K562 (cell line): Measurements from ENCODE around the gene LY6G5B. TPM values are rescaled to one million over a fixed set of nuclear protein-coding genes. Genes with fewer than 3 reads are reported as not detected.
A peak's percentile ranks its signal among the peaks of the same experiment; 100 is the strongest.

Source experiments
- CEBPG ChIP-seq, 3 experiments: fragments of 200-800 bp in 1 of 3; sonication (Bioruptor generic) in 1 of 3; sonication (generic) in 1 of 3; formaldehyde crosslinking in 1 of 3; IDR thresholded peaks in 2 of 3; conservative IDR thresholded peaks in 1 of 3; 2 replicates each; pipeline versions ENCODE4 v1.6.1 to v1.8.0; 2016 to 2022; ENCODE audit warnings: missing compliant biosample characterization in 2 of 3, missing genetic modification characterization in 2 of 3, mild to moderate bottlenecking in 1 of 3, missing genetic modification reagents in 1 of 3
- E2F3 ChIP-seq: fragments of 250-450 bp; sonication (Bioruptor Pico); IDR thresholded peaks from 2 replicates; pipeline ENCODE4 v1.4.0; 2020; ENCODE audit warnings: mild to moderate bottlenecking
- ELF1 ChIP-seq: fragments of 200-800 bp; sonication (Bioruptor generic); IDR thresholded peaks from 2 replicates; pipeline ENCODE4 v1.6.1; 2016; ENCODE audit warnings: missing genetic modification characterization, missing compliant biosample characterization
- MAZ ChIP-seq, 2 experiments: fragments of 450-650 bp in 1 of 2; sonication (generic) in 1 of 2; formaldehyde crosslinking; IDR thresholded peaks in 1 of 2; conservative IDR thresholded peaks in 1 of 2; 2 replicates each; pipeline versions ENCODE4 v1.4.0 to v1.5.0; 2020; ENCODE audit warnings: mild to moderate bottlenecking in 1 of 2, missing genetic modification reagents in 1 of 2
- MBD2 ChIP-seq: sonication (generic); IDR thresholded peaks from 2 replicates; pipeline ENCODE4 v1.6.1; 2016; ENCODE audit warnings: low read depth, borderline replicate concordance
- RFX7 ChIP-seq: fragments of 250-450 bp; sonication (Bioruptor Pico); IDR thresholded peaks from 2 replicates; pipeline ENCODE4 v1.5.1; 2021; ENCODE audit warnings: mild to moderate bottlenecking
- STAT5B ChIP-seq: fragments of 250-450 bp; sonication (Bioruptor Pico); IDR thresholded peaks from 2 replicates; pipeline ENCODE4 v1.8.0; 2021; ENCODE audit warnings: mild to moderate bottlenecking, inconsistent platforms
- TRIM24 ChIP-seq, 2 experiments: fragments of 450-650 bp; IDR thresholded peaks; 2 replicates each; pipeline ENCODE4 v1.6.1; 2016
- ZBTB5 ChIP-seq: fragments of 450-650 bp; IDR thresholded peaks from 2 replicates; pipeline ENCODE4 v1.6.1; 2017; ENCODE audit warnings: antibody characterized with exemption
- ZKSCAN1 ChIP-seq: fragments of 150-350 bp; IDR thresholded peaks from 2 replicates; pipeline ENCODE4 v1.6.1; 2016; ENCODE audit warnings: low read depth, low read length
- ZNF274 ChIP-seq: IDR thresholded peaks from 2 replicates; pipeline ENCODE4 v1.6.1; 2011; ENCODE audit warnings: low read depth, mild to moderate bottlenecking, low read length, moderate library complexity, borderline replicate concordance
- ZNF699 ChIP-seq: fragments of 250-450 bp; sonication (Bioruptor Pico); IDR thresholded peaks from 2 replicates; pipeline ENCODE4 v1.8.0; 2021; ENCODE audit warnings: mild to moderate bottlenecking, moderate library complexity; ENCODE audit not compliant: insufficient replicate concordance
- ZNF780A ChIP-seq: fragments of 250-450 bp; sonication (Bioruptor Pico); IDR thresholded peaks from 2 replicates; pipeline ENCODE4 v1.5.0; 2021; ENCODE audit warnings: mild to moderate bottlenecking
- polyA plus RNA-seq, 8 experiments: library from polyadenylated mRNA; depleted of rRNA in 4 of 8; stranded (reverse) in 5 of 8; unstranded in 3 of 8; fragments of >200 nt; fragmentation: Nextera tagmentation in 2 of 8; fragmentation: Illumina TruSeq in 1 of 8; extraction: Ambion mirVana in 2 of 8; extraction: Trizol in 1 of 8; gene quantifications; 2 replicates each; pipeline versions ENCODE4 v1.2.1 to v1.2.3, GENCODE V29; 2011 to 2014; ENCODE audit warnings: inconsistent platforms in 1 of 8, missing spikeins in 1 of 8
- total RNA-seq, 7 experiments: library from RNA; depleted of rRNA in 6 of 7; stranded (reverse); fragments of >200 nt in 6 of 7; fragmentation: Illumina TruSeq in 2 of 7; extraction: Trizol in 2 of 7; gene quantifications; 2 replicates each; pipeline versions ENCODE4 v1.2.1 to v1.2.3, GENCODE V29; 2011 to 2021; ENCODE audit warnings: low replicate concordance in 1 of 7
- TF ChIP-seq, protein P1 (sequence below): fragments of 150-350 bp; IDR thresholded peaks from 2 replicates; pipeline ENCODE4 v1.6.1; 2014; ENCODE audit warnings: low read depth, mild to moderate bottlenecking, low read length, borderline replicate concordance
- TF ChIP-seq, protein P2 (sequence below): fragments of 250-450 bp; sonication (Bioruptor Pico); IDR thresholded peaks from 2 replicates; pipeline ENCODE4 v1.5.0; 2020; ENCODE audit warnings: mild to moderate bottlenecking, borderline replicate concordance
- TF ChIP-seq, protein P3 (sequence below): fragments of 150-350 bp; conservative IDR thresholded peaks from 2 replicates; pipeline ENCODE4 v1.6.1; 2014; ENCODE audit warnings: low read length
- TF ChIP-seq, protein P4 (sequence below): fragments of 250-450 bp; sonication (Bioruptor Pico); IDR thresholded peaks from 2 replicates; pipeline ENCODE4 v1.6.1; 2021; ENCODE audit warnings: mild to moderate bottlenecking

LY6G5B gene
- total and polyA plus RNA-seq, 9 of the 15 experiments (the other 6 are each of a cell fraction or from before 2014, with no cell fraction given), result 6.0 to 27.0 (median 7.5) TPM

GRCh38 chr6:31676904-31677303, 7.1 kb downstream of the LY6G5B start (continued):
- TF ChIP-seq, protein P1, sequence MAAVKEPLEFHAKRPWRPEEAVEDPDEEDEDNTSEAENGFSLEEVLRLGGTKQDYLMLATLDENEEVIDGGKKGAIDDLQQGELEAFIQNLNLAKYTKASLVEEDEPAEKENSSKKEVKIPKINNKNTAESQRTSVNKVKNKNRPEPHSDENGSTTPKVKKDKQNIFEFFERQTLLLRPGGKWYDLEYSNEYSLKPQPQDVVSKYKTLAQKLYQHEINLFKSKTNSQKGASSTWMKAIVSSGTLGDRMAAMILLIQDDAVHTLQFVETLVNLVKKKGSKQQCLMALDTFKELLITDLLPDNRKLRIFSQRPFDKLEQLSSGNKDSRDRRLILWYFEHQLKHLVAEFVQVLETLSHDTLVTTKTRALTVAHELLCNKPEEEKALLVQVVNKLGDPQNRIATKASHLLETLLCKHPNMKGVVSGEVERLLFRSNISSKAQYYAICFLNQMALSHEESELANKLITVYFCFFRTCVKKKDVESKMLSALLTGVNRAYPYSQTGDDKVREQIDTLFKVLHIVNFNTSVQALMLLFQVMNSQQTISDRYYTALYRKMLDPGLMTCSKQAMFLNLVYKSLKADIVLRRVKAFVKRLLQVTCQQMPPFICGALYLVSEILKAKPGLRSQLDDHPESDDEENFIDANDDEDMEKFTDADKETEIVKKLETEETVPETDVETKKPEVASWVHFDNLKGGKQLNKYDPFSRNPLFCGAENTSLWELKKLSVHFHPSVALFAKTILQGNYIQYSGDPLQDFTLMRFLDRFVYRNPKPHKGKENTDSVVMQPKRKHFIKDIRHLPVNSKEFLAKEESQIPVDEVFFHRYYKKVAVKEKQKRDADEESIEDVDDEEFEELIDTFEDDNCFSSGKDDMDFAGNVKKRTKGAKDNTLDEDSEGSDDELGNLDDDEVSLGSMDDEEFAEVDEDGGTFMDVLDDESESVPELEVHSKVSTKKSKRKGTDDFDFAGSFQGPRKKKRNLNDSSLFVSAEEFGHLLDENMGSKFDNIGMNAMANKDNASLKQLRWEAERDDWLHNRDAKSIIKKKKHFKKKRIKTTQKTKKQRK, result no peak
- no peak for TF ChIP-seq ZNF780A (CRISPR knock-in tag)
- TF ChIP-seq ELF1 (tag), result peak; percentile 71; the same call in 1 of the 2 replicates
- TF ChIP-seq ZKSCAN1, result no peak
- TF ChIP-seq MAZ (CRISPR knock-in tag; conservative IDR thresholded peaks at IDR 0.05 in 1 of 2, IDR thresholded peaks at IDR 0.05 in 1 of 2), result 0 out of 4 replicates have a peak, but pooled peaks of 1 of the 2 experiments have one; percentile 27
- no peak for TF ChIP-seq ZNF699 (CRISPR knock-in tag)
- TF ChIP-seq MBD2, result no peak
- TF ChIP-seq ZNF274, result no peak
- TF ChIP-seq, protein P2, sequence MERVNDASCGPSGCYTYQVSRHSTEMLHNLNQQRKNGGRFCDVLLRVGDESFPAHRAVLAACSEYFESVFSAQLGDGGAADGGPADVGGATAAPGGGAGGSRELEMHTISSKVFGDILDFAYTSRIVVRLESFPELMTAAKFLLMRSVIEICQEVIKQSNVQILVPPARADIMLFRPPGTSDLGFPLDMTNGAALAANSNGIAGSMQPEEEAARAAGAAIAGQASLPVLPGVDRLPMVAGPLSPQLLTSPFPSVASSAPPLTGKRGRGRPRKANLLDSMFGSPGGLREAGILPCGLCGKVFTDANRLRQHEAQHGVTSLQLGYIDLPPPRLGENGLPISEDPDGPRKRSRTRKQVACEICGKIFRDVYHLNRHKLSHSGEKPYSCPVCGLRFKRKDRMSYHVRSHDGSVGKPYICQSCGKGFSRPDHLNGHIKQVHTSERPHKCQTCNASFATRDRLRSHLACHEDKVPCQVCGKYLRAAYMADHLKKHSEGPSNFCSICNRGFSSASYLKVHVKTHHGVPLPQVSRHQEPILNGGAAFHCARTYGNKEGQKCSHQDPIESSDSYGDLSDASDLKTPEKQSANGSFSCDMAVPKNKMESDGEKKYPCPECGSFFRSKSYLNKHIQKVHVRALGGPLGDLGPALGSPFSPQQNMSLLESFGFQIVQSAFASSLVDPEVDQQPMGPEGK (CRISPR knock-in tag), result no peak
- 0 out of 4 replicates have a peak, but pooled peaks of 1 of the 2 experiments have one; percentile 29 for TF ChIP-seq TRIM24 (IDR thresholded peaks at IDR 0.05)
- TF ChIP-seq E2F3 (CRISPR knock-in tag), result 0 out of 2 replicates have a peak, but pooled peaks have one; percentile 17
- no peak for TF ChIP-seq STAT5B (CRISPR knock-in tag)
- no peak for TF ChIP-seq ZBTB5
- no peak for TF ChIP-seq CEBPG (CRISPR knock-in tag; IDR thresholded peaks at IDR 0.05)
- no peak for TF ChIP-seq CEBPG (tag; conservative IDR thresholded peaks at IDR 0.05 in 1 of 2, IDR thresholded peaks at IDR 0.05 in 1 of 2)
- TF ChIP-seq, protein P3, sequence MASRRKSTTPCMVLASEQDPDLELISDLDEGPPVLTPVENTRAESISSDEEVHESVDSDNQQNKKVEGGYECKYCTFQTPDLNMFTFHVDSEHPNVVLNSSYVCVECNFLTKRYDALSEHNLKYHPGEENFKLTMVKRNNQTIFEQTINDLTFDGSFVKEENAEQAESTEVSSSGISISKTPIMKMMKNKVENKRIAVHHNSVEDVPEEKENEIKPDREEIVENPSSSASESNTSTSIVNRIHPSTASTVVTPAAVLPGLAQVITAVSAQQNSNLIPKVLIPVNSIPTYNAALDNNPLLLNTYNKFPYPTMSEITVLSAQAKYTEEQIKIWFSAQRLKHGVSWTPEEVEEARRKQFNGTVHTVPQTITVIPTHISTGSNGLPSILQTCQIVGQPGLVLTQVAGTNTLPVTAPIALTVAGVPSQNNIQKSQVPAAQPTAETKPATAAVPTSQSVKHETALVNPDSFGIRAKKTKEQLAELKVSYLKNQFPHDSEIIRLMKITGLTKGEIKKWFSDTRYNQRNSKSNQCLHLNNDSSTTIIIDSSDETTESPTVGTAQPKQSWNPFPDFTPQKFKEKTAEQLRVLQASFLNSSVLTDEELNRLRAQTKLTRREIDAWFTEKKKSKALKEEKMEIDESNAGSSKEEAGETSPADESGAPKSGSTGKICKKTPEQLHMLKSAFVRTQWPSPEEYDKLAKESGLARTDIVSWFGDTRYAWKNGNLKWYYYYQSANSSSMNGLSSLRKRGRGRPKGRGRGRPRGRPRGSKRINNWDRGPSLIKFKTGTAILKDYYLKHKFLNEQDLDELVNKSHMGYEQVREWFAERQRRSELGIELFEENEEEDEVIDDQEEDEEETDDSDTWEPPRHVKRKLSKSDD, result no peak
- no peak for TF ChIP-seq RFX7 (CRISPR knock-in tag)
- TF ChIP-seq, protein P4, sequence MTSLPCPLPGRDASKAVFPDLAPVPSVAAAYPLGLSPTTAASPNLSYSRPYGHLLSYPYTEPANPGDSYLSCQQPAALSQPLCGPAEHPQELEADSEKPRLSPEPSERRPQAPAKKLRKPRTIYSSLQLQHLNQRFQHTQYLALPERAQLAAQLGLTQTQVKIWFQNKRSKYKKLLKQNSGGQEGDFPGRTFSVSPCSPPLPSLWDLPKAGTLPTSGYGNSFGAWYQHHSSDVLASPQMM, result no peak
